ENCODE data around the gene FOXP4. TPM values are rescaled to one million over a fixed set of nuclear protein-coding genes. Genes with fewer than 3 reads are reported as not detected.

The FOXP4 gene
- total and polyA plus RNA-seq, 4 donors: 9.1 to 36.2 (median 21.5) TPM

DNA sequence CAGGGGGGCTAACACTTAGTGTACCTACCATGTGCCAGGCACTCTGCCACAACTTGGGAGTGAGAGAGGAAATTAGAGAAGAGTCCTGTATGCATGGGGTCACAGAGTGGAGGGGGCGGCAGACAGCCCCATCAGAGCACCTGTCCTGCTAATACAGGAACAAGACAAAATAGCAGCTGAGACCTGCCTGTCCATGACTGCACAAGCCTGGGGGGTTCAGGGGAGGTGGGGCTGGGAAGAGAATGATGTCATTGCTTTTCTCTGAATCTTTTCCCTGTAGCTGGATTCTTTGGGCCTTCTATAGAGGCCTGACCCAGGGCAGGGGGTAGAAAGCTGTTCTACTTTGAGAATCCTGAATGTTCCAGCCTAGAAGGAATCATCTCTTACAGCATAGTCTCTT is 37.4 kb downstream of the FOXP4 start:
- no peaks in the 10 kb centered on the region for H3K4me1 ChIP-seq (ENCODE audit: control insufficient read depth in 1 of 2, insufficient read depth in 2 of 2, low read length in 2 of 2)
- no peaks in the 10 kb centered on the region for H3K9me3 ChIP-seq (ENCODE audit: control insufficient read depth, low read length)
- 90 to 99% methylated on average over 1 of the region's 1 CpG for WGBS, 2 donors
- intact Hi-C loops (cut with DNase I): no loop called here
- DNase-seq (no peak), ATAC-seq (ENCODE audit: low FRiP score) (no peak)
- no peak overlapping the region for H3K27ac ChIP-seq (ENCODE audit: low read depth in 1 of 2, low read length in 2 of 2)
- H3K4me3 ChIP-seq (ENCODE audit: low read length in 2 of 2): no peak overlapping the region
- H3K27me3 ChIP-seq (ENCODE audit: control insufficient read depth in 1 of 2, insufficient read depth in 2 of 2, low read length in 1 of 2): no peaks in the 10 kb centered on the region
- no peaks in the 10 kb centered on the region for H3K36me3 ChIP-seq (ENCODE audit: control insufficient read depth in 1 of 2, insufficient read depth in 2 of 2, low read length in 1 of 2)

GRCh38 chr6:41584205-41584604 is 38.0 kb downstream of the FOXP4 start:
- Histone ChIP-seq H3K4me3 (ENCODE audit: low read length in 2 of 2) (no peak overlapping the region), H3K9me3 (ENCODE audit: control insufficient read depth, low read length) (no peaks in the 10 kb centered on the region), H3K4me1 (ENCODE audit: control insufficient read depth in 1 of 2, insufficient read depth in 2 of 2, low read length in 2 of 2) (no peaks in the 10 kb centered on the region), H3K27ac (ENCODE audit: low read depth in 1 of 2, low read length in 2 of 2) (no peak overlapping the region), H3K36me3 (ENCODE audit: control insufficient read depth in 1 of 2, insufficient read depth in 2 of 2, low read length in 1 of 2) (no peaks in the 10 kb centered on the region), H3K27me3 (ENCODE audit: control insufficient read depth in 1 of 2, insufficient read depth in 2 of 2, low read length in 1 of 2) (no peaks in the 10 kb centered on the region)
- 87% methylated on average over 6 of the region's 6 CpGs for WGBS, 2 donors
- intact Hi-C loops (cut with DNase I): no loop called here
- ATAC-seq (ENCODE audit: low FRiP score): no peak
- DNase-seq: no peak

- no peak overlapping the region for H3K4me3 ChIP-seq (ENCODE audit: low read length in 2 of 2)
- no peak overlapping the region for H3K27ac ChIP-seq (ENCODE audit: low read depth in 1 of 2, low read length in 2 of 2)
- no peaks in the 10 kb centered on the region for H3K36me3 ChIP-seq (ENCODE audit: control insufficient read depth in 1 of 2, insufficient read depth in 2 of 2, low read length in 1 of 2)
- 87 to 89% methylated on average over 11 of the region's 11 CpGs for WGBS, 2 donors
- H3K27me3 ChIP-seq (ENCODE audit: control insufficient read depth in 1 of 2, insufficient read depth in 2 of 2, low read length in 1 of 2): no peaks in the 10 kb centered on the region
- DNase-seq (no peak), ATAC-seq (ENCODE audit: low FRiP score) (no peak)
- intact Hi-C loops (cut with DNase I): no loop called here
- H3K4me1 ChIP-seq (ENCODE audit: control insufficient read depth in 1 of 2, insufficient read depth in 2 of 2, low read length in 2 of 2): no peaks in the 10 kb centered on the region
- H3K9me3 ChIP-seq (ENCODE audit: control insufficient read depth, low read length): no peaks in the 10 kb centered on the region
These were observed 38.6 kb downstream of the FOXP4 start for GRCh38 chr6:41584668-41585205.

DNA sequence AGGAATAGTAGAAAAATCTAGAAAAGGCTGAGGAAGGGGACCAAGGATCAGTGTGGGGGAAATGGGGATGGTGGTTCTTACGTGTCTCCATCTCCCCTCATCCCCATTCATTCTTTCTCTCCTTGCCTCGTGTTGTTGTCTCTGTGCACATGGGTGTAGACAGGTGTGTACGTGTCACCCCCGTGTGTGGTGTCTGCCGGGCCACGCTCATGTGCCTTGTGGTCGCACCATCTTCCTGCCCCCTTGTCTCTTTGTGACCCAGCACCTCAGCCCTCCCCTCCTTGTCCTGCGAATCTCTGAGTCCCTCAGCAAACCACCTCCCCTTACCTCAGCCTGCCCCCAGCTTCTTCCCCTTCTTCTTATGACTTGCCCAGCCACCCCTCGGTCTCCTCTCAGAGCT is 39.4 kb downstream of the FOXP4 start:
- no peaks in the 10 kb centered on the region for H3K9me3 ChIP-seq (ENCODE audit: control insufficient read depth, low read length)
- ATAC-seq (ENCODE audit: low FRiP score) (no peak), DNase-seq (no peak)
- WGBS, 2 donors: 93 to 95% methylated on average over 8 to 9 of the region's 9 CpGs
- peaks cover under 1 to 1% of the 10 kb centered on the region in 2 donors for H3K36me3 ChIP-seq (ENCODE audit: control insufficient read depth in 1 of 2, insufficient read depth in 2 of 2, low read length in 1 of 2)
- no peak overlapping the region for H3K4me3 ChIP-seq (ENCODE audit: low read length in 2 of 2)
- no peaks in the 10 kb centered on the region for H3K4me1 ChIP-seq (ENCODE audit: control insufficient read depth in 1 of 2, insufficient read depth in 2 of 2, low read length in 2 of 2)
- intact Hi-C loops (cut with DNase I): no loop called here
- no peak overlapping the region for H3K27ac ChIP-seq (ENCODE audit: low read depth in 1 of 2, low read length in 2 of 2)
- no peaks in the 10 kb centered on the region for H3K27me3 ChIP-seq (ENCODE audit: control insufficient read depth in 1 of 2, insufficient read depth in 2 of 2, low read length in 1 of 2)

- H3K36me3 ChIP-seq (ENCODE audit: control insufficient read depth in 1 of 2, insufficient read depth in 2 of 2, low read length in 1 of 2): peaks cover 1 to 3% of the 10 kb centered on the region in 2 donors
- H3K27me3 ChIP-seq (ENCODE audit: control insufficient read depth in 1 of 2, insufficient read depth in 2 of 2, low read length in 1 of 2): no peaks in the 10 kb centered on the region
- ATAC-seq (ENCODE audit: low FRiP score): no peak
- intact Hi-C loops (cut with DNase I): no loop called here
- no peaks in the 10 kb centered on the region for H3K4me1 ChIP-seq (ENCODE audit: control insufficient read depth in 1 of 2, insufficient read depth in 2 of 2, low read length in 2 of 2)
- 89 to 93% methylated on average over 26 to 28 of the region's 28 CpGs for WGBS, 2 donors
- H3K27ac ChIP-seq (ENCODE audit: low read depth in 1 of 2, low read length in 2 of 2): no peak overlapping the region
- no peaks in the 10 kb centered on the region for H3K9me3 ChIP-seq (ENCODE audit: control insufficient read depth, low read length)
- no peak overlapping the region for H3K4me3 ChIP-seq (ENCODE audit: low read length in 2 of 2)
- DNase-seq: no peak
These were observed 40.2 kb downstream of the FOXP4 start for GRCh38 chr6:41586252-41587007.

GRCh38 chr6:41587131-41587879 is 41.1 kb downstream of the FOXP4 start:
- no peak for ATAC-seq (ENCODE audit: low FRiP score)
- peaks cover 1 to 3% of the 10 kb centered on the region in 2 donors for H3K36me3 ChIP-seq (ENCODE audit: control insufficient read depth in 1 of 2, insufficient read depth in 2 of 2, low read length in 1 of 2)
- H3K4me3 ChIP-seq (ENCODE audit: low read length in 2 of 2): no peak overlapping the region
- no peaks in the 10 kb centered on the region for H3K27me3 ChIP-seq (ENCODE audit: control insufficient read depth in 1 of 2, insufficient read depth in 2 of 2, low read length in 1 of 2)
- no peak overlapping the region for H3K27ac ChIP-seq (ENCODE audit: low read depth in 1 of 2, low read length in 2 of 2)
- 78 to 86% methylated on average over 25 to 26 of the region's 26 CpGs for WGBS, 2 donors
- H3K9me3 ChIP-seq (ENCODE audit: control insufficient read depth, low read length): no peaks in the 10 kb centered on the region
- no peak for DNase-seq
- intact Hi-C loops (cut with DNase I): no loop called here
- no peaks in the 10 kb centered on the region for H3K4me1 ChIP-seq (ENCODE audit: control insufficient read depth in 1 of 2, insufficient read depth in 2 of 2, low read length in 2 of 2)

GRCh38 chr6:41588111-41588510 is 41.9 kb downstream of the FOXP4 start:
- H3K27me3 ChIP-seq (ENCODE audit: control insufficient read depth in 1 of 2, insufficient read depth in 2 of 2, low read length in 1 of 2): no peaks in the 10 kb centered on the region
- intact Hi-C loops (cut with DNase I): no loop called here
- ATAC-seq (ENCODE audit: low FRiP score) (no peak), DNase-seq (no peak)
- no peaks in the 10 kb centered on the region for H3K4me1 ChIP-seq (ENCODE audit: control insufficient read depth in 1 of 2, insufficient read depth in 2 of 2, low read length in 2 of 2)
- H3K27ac ChIP-seq (ENCODE audit: low read depth in 1 of 2, low read length in 2 of 2): no peak overlapping the region
- no peak overlapping the region for H3K4me3 ChIP-seq (ENCODE audit: low read length in 2 of 2)
- H3K36me3 ChIP-seq (ENCODE audit: control insufficient read depth in 1 of 2, insufficient read depth in 2 of 2, low read length in 1 of 2): peaks cover 1 to 3% of the 10 kb centered on the region in 2 donors
- no peaks in the 10 kb centered on the region for H3K9me3 ChIP-seq (ENCODE audit: control insufficient read depth, low read length)
- WGBS, 2 donors: 70 to 71% methylated on average over 15 of the region's 15 CpGs

DNA sequence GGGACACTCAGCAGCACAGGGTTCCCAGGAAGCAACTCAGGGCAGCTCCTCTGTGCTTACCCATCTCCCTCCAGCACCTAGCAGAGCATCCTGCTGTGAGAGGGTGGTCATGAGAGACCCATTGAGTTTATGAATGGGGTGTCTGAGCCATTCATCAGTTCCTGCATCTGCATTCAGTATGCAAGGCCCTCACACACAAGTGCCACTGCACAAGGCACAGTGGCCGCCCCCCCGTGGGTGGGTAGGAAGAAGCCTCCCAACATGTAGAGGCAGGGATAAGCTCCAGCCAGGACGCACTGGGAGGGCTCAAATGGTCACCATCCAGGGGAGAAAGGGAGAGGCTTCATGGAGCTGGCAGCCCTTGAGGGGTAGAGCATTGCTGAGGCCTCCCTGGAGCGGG is 43.0 kb downstream of the FOXP4 start:
- intact Hi-C loops (cut with DNase I): no loop called here
- Histone ChIP-seq H3K36me3 (ENCODE audit: control insufficient read depth in 1 of 2, insufficient read depth in 2 of 2, low read length in 1 of 2) (peaks cover 1 to 3% of the 10 kb centered on the region in 2 donors), H3K9me3 (ENCODE audit: control insufficient read depth, low read length) (no peaks in the 10 kb centered on the region), H3K27me3 (ENCODE audit: control insufficient read depth in 1 of 2, insufficient read depth in 2 of 2, low read length in 1 of 2) (no peaks in the 10 kb centered on the region), H3K4me1 (ENCODE audit: control insufficient read depth in 1 of 2, insufficient read depth in 2 of 2, low read length in 2 of 2) (no peaks in the 10 kb centered on the region), H3K27ac (ENCODE audit: low read depth in 1 of 2, low read length in 2 of 2) (no peak overlapping the region), H3K4me3 (ENCODE audit: low read length in 2 of 2) (no peak overlapping the region)
- ATAC-seq (ENCODE audit: low FRiP score): no peak
- WGBS, 2 donors: 84 to 87% methylated on average over 4 of the region's 4 CpGs
- no peak for DNase-seq
